NCI-H2196 treated with DMSO at 0.1 percent for 48 hours (cell line): ENCODE data around the gene GMEB2.

Experiments
- DNase-seq: peaks from one replicate; lab custom pipeline; 2025; ENCODE audit not compliant: unreplicated experiment; lab: John Stamatoyannopoulos, UW

Gene GMEB2

DNA sequence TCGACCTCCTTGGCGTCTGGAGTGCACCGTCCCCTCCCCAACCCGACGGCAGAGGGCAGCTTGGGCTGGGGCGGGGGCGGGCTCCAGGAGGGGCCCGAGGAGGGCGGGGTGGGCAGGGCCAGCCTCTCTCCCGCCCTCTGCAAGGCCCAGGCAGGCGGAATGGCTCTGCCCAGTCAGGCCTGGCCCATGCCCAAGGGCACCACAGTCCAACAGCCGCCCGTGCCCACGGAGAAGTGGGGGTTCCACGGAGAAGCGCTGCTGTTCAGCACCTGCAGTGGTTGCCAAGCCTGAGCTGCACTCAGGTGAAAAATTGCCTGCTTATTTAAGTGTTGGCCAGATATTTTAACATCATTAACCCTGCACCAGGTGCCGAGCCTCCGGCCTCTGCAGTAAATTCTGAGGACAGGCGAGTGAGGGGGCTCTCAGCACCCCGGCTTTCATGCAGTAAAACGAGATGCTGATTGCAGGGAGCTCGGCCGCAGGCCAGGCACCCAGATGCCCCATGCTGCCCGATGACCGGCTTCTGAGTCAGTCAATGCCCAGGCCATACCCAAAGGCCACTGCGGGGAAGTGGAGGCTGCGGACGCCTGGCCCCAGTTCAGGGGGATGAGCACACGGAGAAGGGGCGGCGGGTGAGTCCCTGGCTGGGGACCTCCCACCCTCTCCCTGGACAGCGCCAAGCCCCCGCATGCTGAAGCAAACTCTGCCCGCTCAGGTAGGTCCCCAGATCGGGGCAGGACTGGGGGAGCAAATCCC lies 79.0 kb downstream of the GMEB2 start, which contains the start of gene SRMS:
SRMS (minus strand) TSS at position 25 of the 756 bp plus-strand sequence. CDS start 286 bp downstream, outside the sequence.
- no peak for DNase-seq

DNA sequence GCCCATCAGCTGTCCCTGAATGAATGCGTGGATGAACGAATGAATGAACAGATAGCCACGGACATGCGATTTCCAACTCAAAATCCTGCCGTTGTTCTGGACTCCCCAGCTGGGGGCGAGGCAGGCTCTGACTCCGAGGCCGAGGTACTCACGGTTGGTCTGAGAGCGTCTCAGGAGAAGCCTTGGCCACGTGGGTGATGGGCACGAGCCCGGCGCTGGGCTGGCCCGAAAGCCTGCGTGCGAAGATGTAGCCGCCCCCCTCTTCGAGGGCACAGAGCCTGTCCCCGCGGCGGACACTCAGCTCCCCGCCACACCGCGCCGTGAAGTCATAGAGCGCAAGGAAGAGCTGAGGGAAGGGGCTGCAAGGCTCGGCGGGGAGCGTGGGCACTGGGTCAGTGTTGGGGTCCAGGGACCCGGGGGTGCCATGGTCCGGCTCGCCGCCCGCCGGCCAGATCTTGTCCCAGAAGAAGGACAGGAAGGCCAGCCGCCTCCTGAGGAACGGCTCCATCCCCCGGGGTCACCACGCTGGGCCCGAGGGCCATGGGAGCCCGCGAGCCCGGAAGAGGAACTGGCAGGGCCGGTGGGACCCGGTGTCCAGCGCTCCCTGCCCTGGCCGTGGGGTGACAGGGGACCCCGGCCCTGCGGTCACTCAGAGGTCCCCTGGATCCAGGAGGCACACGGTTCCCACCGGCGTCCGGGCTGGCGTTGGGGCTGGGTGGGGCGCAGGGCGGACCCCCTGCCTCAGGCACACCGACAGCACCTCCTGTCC lies 79.8 kb downstream of the GMEB2 start:
- DNase-seq = no peak

DNA sequence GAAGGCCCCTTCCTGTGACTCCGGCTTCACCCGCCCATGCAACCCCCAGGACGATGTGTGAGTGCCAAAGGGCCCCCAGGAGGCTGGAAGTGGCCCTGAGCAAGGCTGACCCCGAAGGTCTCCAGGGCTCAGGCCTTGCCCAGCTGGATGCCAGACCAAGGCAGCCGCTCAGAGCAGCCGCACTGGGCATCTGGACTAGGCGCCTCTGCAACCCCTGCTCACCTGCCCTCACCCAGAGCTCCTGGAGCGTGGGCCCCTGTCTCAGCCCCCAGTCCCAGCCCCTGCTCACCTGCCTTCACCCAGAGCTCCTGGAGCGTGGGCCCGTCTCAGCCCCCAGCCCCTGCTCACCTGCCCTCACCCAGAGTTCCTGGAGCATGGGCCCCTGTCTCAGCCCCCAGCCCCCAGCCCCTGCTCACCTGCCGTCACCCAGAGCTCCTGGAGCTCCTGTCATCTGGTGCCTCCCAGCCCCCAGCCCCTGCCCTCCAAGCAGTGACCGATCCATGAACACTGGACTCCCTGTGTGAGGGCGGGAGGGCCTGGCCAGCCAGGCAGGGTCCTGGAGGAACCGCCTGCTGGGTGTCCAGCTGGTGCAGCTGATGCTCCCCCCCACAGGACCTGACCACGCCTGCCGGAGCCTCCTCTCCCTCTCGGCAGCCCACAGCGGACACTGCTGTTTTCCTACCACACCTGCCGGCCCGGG lies 80.5 kb downstream of the GMEB2 start:
- no peak for DNase-seq

DNA sequence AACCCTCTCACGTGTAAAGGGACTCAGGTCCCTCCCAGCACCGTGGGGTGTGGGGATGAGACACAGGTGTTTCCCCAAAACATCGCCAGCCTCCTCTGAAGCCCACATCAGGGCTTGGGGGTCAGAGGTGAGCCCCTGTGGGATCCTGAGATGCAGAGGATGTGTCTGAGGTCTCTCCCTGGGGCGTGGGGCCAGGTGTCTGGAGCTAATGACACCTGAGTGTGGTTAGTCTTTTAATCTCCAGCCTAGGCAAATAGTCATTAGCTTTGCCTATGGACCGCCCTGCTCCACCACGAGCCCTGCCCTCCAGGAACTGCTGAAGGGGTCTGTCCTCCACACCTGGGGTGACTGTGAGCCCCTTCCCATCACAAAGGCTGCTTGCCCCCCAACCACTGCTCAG lies 81.1 kb downstream of the GMEB2 start:
- no peak for DNase-seq

DNA sequence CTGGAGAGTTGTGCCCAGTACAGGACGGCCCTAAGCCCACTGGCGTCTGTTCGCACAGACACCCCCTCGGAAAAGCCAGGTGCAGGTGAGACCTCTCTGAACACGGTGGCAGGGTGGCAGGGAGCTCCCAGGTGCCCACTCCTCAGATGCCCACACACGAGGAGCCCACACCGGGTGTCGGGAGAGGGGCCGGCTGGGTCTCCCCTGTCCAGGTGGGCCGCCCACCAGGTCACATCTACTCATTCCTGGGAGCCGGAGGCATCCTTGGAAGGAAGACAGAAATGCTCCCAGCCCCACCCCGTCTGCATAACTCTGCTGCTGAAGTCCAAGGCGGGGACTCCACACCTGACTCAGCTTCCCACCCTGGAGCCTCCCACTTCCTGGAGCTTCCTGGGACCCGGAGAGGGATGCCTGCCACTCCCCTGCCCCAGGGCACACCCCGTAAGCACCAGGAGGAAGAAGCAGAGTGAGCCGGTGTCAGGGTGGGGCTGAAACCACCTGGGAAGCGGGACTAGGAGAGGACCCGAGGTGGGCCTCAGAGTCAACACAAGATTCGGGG lies 81.9 kb downstream of the GMEB2 start:
- DNase-seq = no peak

DNA sequence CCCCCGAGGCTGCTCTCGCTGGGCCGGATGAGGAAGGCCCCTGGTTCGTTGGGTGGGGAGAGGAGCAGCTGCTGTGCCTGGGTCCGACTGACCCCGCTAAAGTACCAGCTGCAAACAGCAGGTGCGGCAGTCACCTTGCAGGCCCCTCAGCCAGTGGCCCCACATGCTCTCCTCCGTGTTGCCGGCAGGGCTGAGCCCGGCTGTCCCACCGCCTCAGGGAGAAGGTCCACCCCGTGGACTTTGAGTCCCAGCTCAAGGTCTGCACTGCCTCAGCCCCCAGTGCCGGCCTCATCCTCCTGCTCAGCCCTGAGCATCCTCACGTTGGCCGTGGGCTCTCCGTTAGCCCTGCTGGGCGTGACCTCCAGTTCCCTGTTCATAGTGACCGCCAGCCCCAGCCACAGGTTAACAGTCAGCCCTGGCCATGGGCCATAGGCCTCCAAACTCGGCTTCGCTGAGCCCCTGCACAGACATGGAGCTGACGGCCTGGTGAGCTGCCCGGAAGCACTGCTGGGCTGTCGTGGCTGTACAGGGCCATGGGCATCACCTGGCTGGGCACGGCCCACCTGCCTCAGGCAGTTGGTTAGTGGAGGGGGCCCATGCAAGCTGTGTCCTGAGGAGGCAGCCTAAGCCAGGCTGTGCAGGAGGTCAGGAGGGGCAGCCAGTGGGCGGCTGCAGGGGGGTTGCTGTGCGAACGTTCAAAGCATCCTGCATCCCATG lies 82.5 kb downstream of the GMEB2 start:
- no peak for DNase-seq

DNA sequence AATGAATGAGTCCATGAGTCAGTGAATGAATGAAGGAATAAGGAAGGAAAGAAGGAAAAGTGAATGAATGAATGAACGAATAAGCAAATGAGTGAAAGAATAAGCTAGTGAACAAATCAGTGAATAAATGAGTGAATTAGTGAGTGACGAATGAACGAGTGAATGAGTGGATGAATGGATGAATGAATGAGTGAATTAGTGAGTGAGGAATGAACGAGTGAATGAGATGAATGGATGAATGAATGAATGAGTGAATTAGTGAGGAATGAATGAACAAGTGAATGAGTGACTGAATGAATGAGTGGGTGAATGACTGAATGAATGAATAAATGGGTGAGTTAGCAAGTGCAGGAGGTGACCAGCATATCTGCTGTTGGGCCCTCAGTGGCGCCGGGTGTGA lies 83.2 kb downstream of the GMEB2 start:
- no peak for DNase-seq

DNA sequence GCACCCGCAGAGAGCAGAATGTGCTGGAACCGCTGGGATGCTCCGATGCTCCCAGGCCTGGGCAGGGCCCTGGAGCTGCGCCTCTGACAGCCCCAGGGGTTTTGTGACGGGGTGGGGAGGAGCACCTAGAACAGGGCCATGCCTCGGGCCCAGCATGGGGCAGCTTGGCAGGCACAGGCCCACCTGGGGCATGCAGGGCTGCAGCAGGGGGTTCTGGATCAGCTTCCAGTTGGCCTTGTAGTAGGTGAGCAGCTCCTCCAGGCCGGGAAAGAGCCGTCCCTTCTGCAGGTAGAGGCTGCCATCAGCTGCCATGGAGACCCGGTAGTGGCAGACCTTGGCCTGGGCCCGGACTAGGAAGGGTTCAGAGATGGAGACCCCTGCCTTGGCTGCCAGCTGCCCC lies 83.8 kb downstream of the GMEB2 start:
- DNase-seq = no peak

DNA sequence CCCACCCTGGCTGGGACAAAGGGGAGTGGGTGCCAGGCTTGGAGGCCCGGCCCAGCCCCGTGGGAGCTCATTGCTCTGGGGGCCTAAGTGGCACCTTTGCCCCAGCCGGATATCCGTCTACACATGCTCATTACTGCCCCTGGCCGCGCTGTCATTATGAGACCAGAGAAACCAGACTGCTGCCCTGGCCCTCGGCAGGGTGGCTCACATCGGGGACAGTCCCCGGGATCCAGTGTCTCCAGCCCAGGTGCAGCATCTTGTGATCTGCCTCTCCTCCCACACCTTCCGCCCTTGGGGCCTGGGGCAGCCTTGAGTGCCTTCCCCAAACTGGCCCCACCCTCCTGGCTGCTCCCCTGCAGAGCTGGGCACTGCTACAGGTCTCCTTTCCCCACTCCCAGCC lies 84.2 kb downstream of the GMEB2 start:
- no peak for DNase-seq

DNA sequence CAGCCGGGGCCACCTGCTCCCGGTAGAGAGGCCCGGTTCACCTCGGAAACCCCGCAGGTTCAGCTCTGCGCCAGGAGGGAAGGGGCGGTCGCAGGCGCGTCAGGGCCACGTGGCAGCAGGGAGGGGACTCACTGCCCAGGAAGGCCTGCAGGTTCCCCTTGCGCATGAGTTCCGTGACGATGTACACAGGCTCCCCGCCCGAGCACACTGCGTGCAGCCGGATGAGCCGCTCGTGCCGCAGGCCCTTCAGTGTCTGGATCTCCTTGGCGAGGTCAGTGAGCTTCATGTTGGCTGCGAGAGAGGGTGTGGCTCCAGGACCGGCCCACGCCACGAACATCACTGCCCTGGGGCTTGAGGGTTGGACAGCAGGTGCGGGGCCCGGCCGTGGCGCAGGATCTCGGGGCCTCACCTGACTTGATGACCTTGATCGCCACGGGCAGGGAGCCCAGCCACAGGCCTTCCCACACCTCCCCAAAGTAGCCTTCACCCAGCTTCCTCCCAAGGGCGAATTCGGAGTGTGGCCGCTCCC lies 84.8 kb downstream of the GMEB2 start:
- no peak for DNase-seq

DNA sequence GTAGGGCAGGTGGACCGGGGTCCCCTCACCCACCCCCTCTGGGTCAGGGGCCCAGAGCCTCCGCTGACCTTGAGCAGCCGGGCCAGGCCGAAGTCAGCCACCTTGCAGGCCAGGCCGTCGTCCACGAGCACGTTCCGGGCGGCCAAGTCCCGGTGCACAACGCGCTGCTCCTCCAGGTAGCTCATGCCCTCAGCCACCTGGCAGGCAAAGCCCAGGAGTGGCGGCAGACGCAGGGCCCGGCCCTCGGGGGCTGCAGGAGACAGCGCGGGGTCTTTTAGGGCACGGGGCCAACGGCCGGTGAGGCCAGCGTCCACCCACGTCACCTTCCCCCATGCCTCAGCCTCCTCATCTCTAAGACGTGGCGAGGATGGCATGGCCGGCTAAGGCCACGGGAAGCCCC lies 85.5 kb downstream of the GMEB2 start:
- DNase-seq = no peak

DNA sequence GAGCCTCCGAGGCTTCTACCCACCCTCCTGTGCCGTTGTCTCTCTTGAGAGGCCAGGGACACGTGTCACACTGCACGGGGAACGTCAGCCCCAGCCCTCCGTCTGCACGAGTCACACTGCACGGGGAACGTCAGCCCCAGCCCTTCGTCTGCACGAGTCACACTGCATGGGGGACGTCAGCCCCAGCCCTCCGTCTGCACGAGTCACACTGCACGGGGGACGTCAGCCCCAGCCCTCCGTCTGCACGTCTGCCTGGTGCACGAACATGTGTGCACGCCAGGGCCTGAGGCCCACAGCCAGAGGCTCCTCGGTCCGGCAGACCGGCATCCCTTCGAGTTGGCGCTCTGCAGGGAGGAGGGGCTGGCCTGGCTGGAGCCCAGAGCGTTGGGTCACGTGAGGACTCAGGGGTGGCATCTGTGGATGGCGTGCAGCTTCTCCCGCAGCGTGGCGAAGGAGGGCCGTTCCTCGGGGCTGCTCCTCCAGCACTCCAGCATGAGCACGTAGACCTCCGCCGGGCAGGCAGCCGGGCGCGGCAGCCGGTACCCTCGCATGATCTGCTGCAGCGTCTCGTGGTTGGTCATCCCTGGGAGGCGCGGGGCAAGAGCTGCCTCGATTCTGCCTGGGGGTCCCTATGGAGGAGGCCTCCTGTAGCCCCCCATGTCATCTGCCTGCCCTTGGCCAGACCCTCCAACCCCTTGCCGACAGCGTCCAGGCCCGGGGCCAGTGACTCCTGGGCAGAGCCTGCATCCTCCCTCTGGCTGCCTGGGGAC lies 86.3 kb downstream of the GMEB2 start:
- DNase-seq = no peak

DNA sequence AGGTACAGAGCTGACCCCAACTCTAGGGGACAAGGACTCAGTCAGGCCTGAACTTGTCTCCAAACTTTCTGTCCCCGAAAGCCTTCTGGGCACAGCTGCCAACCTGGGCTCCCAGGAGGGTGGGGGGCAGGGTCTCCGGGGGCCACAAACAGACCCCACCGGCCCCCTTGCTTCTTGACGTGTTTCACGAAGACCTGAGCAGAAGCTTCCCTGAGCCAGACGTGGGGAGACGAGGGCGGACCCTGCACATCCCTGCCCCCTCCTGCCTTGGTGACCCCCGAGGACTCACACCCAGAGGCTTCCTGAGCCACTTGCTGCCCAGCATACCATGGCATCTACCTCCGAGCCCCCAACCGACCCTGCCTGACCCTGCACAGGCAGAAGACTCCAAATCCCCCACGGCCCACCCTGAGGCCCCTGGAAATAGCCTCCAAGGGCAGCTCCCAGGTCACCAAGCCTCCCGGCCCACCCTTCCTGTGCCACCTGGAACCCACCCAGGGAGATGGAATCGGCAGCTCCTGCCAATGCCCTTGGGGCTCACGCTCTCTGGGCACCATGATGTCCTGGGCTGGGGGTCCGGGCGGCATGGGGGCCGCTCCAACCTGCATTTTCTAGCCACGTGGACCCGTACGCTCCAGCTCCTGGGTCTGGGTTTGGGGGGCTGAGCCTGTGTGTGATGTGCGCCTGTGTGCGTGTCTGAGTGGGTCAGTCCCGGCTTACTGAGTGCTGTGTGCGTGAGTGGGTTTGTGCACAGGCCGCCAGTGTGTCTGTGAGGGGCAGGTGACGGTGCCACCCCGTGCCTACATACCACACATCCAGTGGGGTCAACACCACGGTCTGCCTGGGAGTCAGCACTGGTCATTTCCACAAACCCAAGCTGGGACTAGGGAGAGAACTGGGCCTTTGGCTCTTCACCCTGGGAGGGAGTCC lies 87.2 kb downstream of the GMEB2 start:
- DNase-seq = no peak

DNA sequence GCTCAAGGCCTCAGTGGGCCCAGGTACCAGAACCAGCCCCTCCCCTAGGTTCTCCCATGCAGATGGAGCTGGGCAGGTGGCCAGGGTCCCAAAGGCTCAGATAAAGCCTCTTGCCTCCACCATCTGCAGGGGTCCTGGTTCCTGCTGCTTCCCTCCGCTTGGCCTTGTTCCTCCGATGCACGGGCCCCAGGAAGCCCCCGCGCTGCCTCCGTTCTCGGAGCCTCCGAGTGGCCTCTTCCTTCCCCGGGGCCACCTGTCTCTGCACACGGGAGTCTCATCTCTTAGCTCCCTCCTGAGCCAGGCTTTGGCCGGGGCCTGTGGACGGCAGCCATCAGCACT lies 87.8 kb downstream of the GMEB2 start:
- DNase-seq = no peak

DNA sequence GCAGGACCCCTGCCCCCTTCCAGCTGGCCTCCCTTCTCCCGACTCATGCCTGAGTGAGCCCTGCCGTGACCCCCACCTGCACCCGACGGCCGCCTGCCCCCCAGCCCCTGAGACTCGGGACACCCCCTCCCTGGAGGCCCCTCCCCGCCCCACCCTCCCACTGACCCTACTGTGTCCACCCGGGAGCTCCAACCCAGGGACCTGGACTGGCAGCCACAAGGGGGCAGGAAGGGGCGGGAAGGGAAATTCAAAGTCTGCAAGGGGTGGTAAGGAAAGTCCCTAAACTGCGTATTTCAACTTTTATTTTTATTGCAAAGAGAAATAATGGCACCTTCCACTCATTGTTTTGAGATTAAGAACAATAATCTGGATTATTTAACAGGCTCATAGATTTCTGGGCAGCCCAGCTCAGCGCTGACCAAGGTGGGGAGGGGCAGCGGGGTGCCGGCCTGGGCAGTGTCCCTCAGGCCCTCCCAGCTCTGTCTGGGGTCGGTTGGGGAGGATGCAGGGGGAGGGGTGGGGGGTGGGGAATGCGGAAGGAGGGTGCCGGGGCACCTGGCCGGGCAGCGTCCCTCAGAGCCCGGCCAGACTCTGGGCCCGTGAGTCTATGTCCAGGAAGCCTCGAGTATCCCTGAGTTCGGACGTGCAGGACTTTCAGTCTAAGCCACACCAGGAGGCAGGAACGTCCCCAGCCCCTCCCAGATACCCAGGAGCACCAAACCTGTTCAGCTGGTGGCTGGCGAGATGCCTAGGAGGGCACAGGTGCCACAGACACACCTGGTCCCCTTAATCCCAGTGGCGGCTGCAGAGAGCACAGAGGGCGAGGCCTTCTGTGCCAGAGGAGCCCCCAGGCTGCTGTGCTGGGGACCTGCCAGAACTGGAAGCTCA lies 88.5 kb downstream of the GMEB2 start:
- DNase-seq = peak; percentile 67
